Forelimb muscle (tissue), 1 donor: ENCODE data around the gene PCNX3. TPM values are rescaled to one million over a fixed set of nuclear protein-coding genes. Genes with fewer than 3 reads are reported as not detected.
"Not testable (repeated sequence)": the region's sequence is repeated elsewhere in the genome, so short reads cannot be mapped to it uniquely, and the experiment has no call there.

Experiments used
- DNase-seq: peaks from one replicate; pipeline ENCODE4 v3.0.0-alpha.2; 2013; ENCODE audit warnings: low read depth
- polyA plus RNA-seq: library from polyadenylated mRNA; unstranded; fragments of 120-200 nt; gene quantifications from one replicate; pipeline ENCODE4 v1.2.1, GENCODE V29; 2013; ENCODE audit not compliant: insufficient read length

Gene PCNX3
- polyA plus RNA-seq, 1 donor: 18.0 TPM

DNA sequence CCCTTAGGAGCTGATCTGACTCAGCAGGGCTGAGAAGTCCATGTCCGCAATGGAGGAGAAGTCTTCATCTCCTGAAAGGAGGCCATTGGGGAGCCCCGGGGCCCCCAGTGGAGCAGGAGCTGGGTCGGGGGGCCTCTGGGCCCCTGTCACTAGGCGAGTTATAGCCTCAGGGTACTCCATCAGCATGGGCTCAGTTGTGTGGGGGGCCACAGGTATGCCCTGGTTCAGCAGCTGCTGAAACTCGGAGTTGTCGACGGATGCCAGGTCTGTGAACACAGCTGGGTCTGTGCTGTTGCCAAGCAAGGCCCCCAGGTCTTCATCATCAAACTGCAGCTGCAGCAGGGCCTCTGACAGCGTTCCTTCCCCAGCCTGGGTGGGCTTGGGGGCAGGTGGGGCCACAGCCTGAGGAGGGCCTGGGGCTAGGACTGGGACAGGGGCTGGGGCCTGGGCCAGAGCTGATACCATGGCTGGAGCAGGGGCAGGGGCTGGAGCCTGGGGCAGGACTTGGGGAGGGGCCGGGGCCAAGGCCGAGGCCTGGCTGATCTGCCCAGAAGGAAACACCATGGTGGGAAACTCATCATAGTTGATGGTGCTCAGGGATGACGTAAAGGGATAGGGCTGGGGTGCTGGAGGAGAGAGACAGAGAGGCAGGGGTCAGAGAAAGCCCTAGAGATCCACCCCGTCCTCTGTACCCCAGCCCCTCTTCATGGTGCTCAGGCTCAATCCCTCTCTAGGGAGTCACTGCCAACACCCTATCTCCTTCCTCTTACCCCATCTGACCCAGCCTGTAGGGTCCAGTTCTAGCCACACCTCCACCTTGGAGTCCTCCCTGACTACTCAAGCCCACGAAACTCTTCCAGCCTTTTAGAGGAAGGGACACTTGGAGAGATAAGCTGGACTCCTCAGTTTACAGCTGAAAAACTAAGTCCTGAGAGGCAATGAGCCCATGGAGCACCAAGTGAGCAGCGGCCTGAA is 39.1 kb downstream of the PCNX3 start:
- no peak for DNase-seq

DNA sequence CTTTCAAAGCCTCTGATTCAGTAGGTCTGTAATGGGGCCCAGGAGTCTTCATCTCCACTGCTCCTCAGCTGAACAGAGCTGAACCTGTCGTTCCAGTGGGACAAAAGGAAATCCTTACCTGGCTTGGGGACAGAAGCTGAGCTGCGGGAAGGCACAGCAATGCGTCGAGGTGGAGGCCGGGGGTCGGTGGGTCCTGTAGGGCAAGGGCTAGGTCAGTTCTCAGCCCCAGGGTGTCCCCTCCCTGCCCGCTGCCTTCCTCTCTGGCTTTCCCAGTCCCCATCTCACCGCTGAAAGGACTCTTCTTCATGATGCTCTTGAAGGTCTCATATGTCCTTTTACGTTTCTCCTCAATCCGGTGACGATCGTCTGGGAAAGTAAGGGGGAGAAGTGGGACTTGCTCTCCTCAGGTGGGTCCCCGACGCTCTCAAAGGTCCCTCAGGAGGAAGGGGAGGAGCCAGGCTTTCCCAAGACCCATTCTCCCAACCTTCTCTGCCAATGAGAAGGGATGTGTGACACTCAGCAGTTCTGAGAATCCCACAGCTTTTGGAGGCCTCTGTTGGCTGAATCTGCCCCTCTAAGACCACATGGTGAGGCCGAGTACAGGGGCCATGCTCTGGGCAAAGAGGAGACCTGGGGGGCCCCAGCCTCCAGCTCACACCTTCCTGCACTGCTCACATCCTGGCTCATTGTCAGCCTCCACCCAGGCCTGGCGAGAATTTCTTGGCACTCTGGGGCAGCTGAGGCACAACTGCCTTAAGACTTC is 40.2 kb downstream of the PCNX3 start:
- DNase-seq: no peak

DNA sequence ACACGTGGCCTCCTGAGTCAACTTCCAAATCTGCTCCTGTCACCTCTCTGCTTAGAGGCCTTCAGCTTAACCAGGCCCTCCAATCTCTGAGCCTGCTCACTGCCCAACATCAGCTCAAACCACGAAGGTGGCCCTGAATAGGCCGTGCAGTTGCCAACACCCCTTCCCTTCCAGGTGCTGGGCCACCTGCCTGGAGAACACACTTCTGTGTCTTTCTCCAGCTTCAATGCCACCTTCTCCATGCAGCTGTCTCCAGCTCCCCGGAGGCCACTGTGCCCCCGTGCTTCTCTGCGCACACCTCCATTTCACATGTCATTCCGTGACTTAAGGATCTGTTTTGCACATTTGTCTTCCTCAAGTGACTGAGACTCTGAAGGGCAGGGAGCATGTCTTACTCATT is 41.9 kb downstream of the PCNX3 start:
- no peak for DNase-seq

DNA sequence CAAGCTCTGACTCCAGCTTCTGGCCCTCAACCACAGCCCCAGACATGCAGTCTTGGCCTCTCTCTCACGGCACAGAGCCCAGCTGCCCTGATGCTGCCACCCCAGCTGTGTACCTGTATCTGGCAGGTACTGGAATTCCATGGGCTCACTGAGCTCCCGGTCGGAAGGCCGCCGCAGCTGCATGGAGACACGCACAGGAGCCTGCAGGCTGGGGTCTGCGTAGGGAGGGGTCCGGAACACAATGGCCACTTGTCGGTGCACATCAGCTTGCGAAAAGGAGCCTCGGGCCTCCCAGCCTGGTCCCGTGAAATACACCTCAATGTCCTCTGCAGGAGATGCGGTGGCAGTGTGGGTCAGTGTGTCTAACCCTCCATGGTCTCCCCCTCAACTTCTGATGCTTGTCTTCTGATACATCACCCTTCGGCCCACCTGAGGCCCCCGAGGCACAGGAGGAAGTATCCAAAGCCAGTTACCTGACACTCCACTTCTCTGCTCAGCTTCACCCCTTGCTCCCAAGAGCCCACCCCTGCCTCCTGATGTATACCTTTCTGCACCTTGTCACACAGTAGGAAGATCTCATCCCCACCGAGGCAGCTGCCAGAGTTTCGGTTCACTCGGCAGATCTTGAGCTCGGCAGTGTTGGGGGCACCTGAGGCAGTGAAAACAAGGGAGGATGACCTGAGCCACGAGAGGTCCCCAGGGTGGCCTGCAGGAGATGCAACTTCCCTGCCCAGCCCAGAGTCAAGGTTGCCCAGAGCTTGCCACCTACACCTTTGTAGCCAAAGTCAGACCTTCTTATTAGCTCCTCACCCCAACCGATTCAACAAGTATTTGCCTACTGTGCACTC is 42.8 kb downstream of the PCNX3 start:
- no peak for DNase-seq

DNA sequence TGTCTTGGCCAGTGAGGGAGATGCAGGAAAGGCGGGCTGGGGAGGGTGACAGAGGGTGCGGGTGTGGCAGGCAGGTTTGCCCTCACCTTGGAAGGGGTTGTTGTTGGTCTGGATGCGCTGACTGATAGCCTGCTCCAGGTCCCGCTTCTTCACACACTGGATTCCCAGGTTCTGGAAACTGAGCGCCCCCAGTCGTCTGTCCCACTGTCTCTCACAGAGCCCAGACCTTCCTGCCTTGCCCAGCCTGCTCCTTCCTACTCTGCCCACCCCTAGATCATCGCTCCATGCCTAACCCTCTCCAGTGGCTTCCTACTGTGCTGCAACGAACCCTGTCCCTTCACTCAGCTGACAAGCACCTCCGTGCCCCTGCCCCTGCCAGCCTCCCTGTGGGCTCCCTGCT is 44.5 kb downstream of the PCNX3 start:
- no peak for DNase-seq

DNA sequence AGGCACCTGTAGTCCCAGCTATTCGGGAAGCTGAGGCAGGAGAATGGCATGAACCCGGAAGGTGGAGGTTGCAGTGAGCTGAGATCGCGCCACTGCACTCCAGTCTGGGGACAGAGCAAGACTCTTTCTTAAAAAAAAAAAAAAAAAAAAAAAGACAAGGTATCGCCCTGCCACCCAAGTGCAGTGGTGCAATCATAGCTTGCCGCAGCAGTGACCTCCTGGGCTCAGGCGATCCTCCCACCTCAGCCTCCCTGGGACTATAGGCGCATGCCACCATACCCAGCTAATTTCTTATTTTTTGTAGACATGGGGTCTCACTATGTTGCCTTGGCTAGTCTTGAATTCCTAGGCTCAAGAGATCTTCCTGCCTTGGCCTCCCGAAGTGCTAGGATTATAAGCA is 45.3 kb downstream of the PCNX3 start:
- not testable (repeated sequence) for DNase-seq

DNA sequence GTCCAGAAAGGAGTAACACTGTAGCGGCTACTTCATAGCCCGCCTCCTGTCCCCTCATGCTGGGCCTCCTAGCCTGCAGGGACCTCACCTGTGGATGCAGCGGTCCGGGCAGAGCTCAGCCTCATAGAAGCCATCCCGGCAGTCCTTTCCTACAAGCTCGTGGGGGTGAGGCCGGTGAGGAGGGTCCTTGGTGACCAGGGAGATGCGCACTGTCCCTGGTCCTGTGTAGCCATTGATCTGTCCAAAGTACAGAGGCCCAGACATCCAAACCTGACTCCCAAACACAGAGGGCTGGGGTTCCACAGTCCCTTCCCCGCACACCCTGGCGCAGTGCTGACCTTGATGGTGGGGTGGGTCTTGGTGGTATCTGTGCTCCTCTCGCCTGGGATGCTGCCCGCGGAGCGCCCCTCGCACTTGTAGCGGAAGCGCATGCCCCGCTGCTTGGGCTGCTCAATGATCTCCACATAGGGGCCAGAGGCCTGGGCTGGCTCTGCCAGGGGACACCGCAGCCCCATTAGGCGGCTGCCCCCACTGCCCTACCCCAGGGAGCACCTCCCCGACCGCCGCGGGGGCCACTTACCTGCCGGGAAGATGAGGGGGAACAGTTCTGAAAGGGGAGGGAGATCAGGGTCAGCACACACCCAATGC is 46.1 kb downstream of the PCNX3 start:
- DNase-seq: no peak

DNA sequence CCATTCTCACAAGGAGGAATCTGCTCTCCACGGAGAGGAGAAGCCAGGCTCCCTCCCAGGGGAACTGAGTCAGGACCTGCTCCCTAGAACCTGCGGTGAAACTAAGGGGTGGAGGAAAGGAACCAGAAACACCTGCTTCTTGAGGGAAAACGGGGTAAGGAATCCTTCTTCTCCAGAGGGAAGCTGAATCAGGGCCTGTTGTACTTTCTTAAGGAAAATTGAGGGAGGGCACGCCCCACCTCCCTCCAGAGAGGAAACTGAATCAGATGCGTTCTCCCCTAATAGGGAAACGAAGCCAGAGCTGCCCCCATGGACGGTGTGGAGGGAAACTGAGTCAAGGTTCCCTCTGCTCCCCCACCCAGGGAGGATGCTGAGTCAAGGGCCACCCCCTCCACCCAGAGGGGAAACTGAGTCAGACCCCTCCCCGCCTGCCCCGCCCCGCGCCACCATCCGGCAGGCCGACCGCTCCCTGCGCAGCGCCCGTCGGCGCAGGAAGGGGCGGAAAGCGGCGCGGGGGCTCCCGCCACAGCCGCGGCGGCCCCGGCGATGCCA is 46.7 kb downstream of the PCNX3 start:
- DNase-seq: no peak

DNA sequence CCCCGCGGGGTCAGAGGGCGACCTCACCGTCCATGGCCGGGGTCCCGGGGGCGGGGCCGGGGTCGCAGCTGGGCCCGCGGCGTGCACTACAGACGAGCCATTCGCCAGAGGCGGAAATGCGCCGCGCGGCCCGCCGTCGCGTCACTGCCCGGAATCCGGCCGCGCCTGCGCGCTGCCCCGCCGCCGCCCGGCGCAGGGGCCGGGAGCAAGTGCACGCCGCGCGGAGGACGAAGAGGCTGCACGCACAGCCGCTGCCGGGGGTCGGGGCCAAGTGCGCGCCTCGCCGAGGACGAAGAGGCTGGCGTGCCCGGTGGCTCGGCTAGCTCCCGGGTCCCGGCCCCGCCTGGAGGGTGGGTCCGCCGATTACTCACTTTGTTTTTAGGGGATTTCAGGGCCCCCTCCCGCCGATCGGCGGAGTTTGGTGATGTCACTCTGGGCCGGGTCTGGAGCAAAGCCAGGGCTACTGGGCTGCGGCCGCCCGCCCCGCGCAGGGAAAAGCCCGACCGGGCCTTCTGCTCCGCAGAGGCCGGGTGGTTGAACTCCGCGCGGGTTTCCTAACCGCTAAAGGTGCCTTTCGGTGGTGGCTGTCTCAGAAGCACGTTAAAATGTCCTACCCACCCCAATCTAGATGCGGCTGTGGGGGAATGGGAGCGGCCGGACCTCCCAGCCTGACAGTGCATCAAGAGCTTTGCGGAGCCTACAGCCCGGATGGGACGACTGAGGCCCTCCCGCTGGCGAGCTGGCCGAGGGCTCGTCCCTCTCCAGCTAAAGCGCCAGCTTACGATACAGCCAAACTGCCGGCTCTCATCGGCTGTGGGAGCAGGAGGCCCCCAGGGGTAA is 47.4 kb downstream of the PCNX3 start, which contains the start of gene RELA:
Gene RELA (minus strand): TSS at position 118 of the 840 bp plus-strand sequence. CDS start 84 bp downstream, at position 34.
- peak; percentile 84 for DNase-seq

DNA sequence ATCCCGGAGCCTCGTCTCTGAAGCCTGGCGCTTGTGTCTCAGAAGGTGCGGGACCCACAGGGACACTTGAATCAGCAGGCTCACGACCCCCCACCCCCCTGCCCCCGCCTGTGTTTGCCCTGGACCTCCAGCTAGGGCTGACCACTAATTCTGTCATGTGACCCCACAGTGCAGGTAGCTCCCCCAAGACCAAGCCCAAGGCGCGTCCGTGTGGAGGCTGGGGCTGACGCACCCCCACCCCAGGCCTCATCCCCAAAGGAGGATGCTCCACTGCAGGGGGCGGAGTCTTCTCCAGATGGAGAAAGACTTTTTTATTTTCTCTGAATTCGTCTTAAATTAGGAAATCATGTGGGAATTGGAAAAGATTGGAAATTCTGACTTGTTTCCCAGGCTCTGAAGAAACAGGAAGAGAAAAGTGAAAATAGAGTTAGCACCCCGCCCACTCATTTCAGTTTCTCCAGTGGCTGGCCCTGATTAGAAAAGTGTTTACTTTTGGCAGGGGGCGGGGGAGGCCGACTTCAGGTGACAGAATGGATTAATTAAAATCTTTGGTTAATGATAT is 48.1 kb downstream of the PCNX3 start:
- peak; percentile 83 for DNase-seq

DNA sequence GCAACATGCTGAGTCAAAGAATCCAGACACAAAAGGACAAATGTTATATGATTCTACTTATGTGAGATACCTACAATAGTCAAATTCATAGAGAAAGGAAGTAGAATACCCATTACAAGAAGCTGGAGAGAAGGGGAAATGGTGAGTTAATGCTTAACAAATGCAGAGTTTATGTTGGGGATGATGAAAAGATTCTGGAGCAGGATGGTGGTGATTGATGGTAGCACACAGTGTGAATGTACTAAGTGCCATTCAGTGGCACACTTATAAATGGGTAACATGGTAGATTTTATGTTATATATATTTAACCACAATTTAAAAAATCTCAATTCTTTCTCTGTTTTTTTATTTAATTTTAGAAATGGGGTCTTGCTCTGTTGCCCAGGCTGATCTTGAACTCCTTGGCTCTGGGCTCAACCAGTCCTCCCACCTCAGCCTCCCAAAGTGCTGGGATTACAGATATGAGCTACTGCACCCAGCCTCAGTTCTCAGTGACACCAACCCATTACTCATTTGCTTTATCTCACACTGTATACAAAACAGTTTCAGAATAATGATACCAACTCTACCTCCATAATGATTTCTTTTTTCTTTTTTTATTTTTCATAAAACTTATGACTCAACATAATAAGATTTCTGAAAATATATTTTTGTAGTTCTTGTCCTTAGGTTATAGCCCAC is 56.7 kb downstream of the PCNX3 start:
- no peak for DNase-seq

DNA sequence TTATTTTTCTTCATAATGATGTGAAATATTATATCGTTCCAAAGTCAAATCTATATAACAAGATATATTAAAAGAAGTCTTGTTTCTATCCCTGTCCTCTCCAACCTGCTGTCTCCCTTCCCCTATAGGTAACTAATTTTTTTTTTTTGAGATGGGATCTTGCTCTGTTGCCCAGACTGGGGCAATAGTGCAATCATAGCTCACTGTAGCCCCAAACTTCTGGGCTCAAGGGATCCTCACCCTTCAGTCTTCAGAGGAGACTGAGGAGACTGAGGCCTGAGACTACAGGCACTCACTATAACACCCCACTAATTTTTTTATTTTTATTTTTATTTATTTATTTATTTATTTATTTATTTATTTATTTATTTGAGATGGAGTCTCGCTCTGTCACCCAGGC is 57.4 kb downstream of the PCNX3 start:
- no peak for DNase-seq

DNA sequence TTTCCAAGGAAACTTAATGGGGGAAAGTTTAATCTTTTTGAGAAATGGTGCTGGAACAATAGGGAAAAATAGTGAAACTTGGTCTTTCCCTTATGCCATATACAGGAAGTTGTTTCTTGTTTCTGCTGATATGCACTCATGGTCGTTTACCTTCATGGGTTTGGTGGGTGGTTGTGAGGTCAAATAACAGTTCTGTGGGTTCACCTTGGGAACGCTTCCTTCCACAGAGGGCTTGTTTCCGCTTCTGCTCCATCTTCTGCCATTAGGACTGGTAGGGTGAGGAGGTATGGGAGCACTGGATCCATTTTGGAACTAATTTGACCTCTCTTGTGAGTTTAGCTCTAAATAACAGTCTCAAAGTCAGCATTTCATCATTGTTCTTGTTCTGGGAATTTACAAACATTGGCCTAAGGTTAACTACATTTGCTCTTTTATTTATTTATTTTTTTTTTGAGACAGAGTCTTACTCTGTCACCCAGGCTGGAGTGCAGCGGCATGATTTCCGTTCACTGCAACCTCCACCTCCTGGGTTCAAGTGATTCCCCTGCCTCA is 64.7 kb downstream of the PCNX3 start:
- no peak for DNase-seq

DNA sequence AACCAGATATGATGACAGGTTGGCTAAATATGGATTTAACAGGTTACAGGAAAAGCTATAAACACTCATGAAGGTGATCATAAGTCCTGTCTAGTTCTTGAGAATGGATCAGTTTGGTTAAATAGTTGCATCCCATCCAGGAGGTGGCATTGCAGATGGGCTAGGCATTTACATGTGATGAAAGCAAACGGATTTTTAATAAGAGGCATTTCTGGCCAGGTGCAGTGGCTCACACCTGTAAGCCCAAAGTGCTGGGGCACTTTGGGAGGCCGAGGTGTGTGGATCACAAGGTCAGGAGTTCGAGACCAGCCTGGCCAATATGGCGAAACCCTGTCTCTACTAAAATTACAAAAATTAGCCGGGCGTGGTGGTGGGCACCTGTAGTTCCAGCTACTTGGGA is 67.9 kb downstream of the PCNX3 start:
- DNase-seq: not testable (repeated sequence)

DNA sequence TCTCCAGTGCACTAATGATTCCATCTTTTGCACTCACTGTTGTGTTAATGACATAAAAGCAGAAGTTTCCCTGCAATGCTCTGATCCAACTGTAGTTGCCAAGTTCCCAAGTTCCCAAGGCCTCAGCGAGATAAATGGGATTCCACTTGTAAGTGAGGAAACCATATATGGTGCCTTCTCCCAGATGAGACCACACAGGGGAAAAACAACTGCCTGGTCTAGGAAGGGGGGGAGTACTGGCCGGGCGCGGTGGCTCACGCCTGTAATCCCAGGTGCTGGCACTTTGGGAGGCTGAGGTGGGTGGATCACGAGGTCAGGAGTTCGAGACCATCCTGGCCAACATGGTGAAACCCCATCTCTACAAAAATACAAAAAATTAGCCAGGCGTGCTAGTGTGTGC is 70.4 kb downstream of the PCNX3 start:
- DNase-seq: no peak
